Stimulated activated effector memory CD8-positive, alpha-beta T cell treated with anti-CD3 and anti-CD28 coated beads, Interleukin-12 subunit alpha, Interleukin-12 subunit beta, amount 100 ng/mL, for 72 hours (primary cell): ENCODE results near the gene PMS2.
"Not testable (repeated sequence)": the region's sequence is repeated elsewhere in the genome, so short reads cannot be mapped to it uniquely, and the experiment has no call there.

Source experiments
- ATAC-seq: fragments of 150-1000 bp; cut with Tn5 transposase; 2 replicates; pipeline ENCODE4 v1.10.0; 2021
- DNase-seq, 2 donors: peaks; one replicate each; pipeline ENCODE4 v3.0.0; 2021 to 2022; ENCODE audit warnings: low spot score in 2 of 2
- H3K27ac Mint-ChIP-seq: one replicate; pipeline ENCODE4 v1.8.0; 2022; ENCODE audit warnings: mild to moderate bottlenecking, mixed read lengths
- H3K36me3 Mint-ChIP-seq: one replicate; pipeline ENCODE4 v1.8.0; 2022; ENCODE audit warnings: mild to moderate bottlenecking, mixed read lengths
- H3K4me1 Mint-ChIP-seq: one replicate; pipeline ENCODE4 v1.8.0; 2022; ENCODE audit warnings: mixed read lengths
- H3K4me3 Mint-ChIP-seq: one replicate; pipeline ENCODE4 v1.8.0; 2022; ENCODE audit warnings: mild to moderate bottlenecking, mixed read lengths
- H3K9me3 Mint-ChIP-seq: one replicate; pipeline ENCODE4 v1.8.0; 2022; ENCODE audit warnings: mixed read lengths

Gene PMS2

GRCh38 chr7:5987061-5987460, 21.8 kb downstream of the PMS2 start:
- not testable (repeated sequence) for ATAC-seq, H3K4me1 Mint-ChIP-seq, H3K4me3 Mint-ChIP-seq, DNase-seq, H3K9me3 Mint-ChIP-seq
- Mint-ChIP-seq H3K27ac (peak overlapping the region; percentile 37), H3K36me3 (peaks cover 85% of the 10 kb centered on the region)

DNA sequence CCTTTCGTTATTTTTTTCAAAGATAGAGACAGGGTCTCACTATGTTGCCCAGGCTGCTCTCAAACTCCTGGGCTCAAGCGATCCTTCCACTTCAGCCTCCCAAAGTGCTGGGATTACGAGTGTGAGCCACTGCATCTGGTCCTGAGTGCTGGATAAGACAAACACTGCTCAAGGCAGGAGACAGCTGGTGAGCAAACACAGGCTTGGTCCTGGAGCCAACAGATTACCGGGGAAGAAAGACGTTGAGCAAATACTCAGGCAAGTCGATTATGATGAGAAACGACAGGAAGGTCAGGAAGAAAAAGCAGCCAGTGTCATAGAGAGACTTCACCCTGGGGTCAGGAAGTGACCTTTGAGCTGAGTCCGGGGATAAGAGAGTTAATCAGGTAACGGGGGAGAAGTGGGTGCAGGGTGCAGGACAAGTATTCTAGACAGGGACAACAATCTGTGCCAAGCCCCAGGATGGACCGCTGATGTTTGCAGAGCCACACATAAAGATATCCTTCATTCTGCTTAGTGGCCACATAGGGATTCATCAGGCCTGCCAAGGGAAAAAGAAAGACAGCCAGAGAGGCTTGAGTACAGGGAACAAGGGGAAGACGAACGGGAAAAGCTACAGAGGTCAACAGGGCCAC, 29.1 kb downstream of the PMS2 start:
- not testable (repeated sequence) for H3K27ac Mint-ChIP-seq, H3K4me1 Mint-ChIP-seq, ATAC-seq, DNase-seq, H3K4me3 Mint-ChIP-seq, H3K9me3 Mint-ChIP-seq
- H3K36me3 Mint-ChIP-seq, result peaks cover 52% of the 10 kb centered on the region

DNA sequence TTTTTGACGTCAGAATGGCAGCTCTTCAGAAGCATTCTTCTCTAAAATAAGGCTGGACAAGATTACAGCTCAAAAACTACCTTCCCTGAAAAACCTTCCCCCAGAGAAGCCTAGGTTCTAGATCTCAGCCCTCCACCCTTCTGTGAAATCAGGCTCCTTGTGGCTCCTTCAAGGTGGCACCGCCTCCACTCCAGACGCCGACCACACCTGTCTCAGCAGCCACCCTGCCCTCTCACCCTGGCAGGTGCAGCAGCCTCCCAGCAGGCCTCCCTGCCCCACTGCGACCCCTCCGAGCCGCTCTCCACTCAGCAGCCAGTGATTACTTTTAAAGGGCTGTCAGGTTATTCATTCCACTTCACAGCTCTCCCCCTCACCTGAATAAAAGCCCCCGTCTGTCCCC, 35.3 kb downstream of the PMS2 start:
- not testable (repeated sequence) for DNase-seq, H3K27ac Mint-ChIP-seq, H3K4me1 Mint-ChIP-seq, H3K4me3 Mint-ChIP-seq, ATAC-seq, H3K9me3 Mint-ChIP-seq
- H3K36me3 Mint-ChIP-seq, result peaks cover 12% of the 10 kb centered on the region

DNA sequence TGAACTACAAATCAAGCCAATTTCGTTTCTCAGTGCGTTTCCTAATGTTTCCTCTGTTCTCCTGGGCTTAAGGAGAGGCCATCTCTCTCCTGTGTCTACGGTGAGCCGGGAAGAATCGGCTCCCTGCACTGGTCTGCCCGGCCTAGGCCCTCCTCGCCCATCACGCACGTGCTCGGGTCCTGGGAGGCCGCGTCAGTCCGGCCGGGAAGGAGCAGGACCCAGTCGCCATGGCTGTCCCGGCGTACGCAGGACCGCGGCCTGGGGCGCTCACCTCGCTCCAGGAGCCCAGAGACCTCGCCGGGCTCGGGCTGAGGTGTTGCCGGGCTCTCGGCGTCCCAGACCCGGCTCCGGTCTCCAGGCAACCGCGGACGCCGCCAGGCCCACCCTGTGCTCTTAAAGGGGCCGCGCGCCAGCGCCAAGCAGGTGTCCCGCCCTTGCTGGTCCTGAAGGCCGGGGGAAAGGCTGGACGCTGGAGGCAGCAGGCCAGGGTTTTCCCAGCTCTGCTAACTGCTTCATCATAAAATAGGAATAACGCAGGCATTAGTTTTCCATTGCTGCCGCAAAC, 38.4 kb downstream of the PMS2 start, which contains the start of gene RSPH10B:
TSS of gene RSPH10B (minus strand) at position 343 of the 565 bp plus-strand sequence. CDS start 3,573 bp downstream, outside the sequence.
- not testable (repeated sequence) for H3K4me3 Mint-ChIP-seq, H3K36me3 Mint-ChIP-seq, H3K27ac Mint-ChIP-seq, H3K9me3 Mint-ChIP-seq, ATAC-seq, H3K4me1 Mint-ChIP-seq, DNase-seq

GRCh38 chr7:5963810-5964209, 45.0 kb downstream of the PMS2 start:
- not testable (repeated sequence) for H3K9me3 Mint-ChIP-seq, H3K4me3 Mint-ChIP-seq, H3K4me1 Mint-ChIP-seq, H3K27ac Mint-ChIP-seq, ATAC-seq, H3K36me3 Mint-ChIP-seq, DNase-seq

DNA sequence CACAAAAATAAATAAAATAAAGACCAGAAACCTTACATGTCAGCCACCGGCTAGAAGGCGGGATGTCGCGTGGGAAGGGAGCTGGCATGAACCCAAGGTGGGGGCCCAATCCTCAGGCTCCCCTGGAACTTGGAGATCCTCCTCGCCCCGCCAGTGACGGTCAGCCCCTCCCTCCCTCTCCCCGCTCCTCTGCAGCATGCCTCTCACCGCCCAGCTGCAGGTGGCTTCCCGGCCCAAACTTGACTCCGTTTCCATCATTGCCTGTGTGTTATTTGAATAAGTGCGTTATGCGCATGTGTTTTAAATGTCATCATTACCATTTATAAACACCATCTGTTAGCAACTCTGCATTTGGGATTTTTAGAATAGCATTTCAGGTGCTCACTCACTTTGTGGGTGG, 45.6 kb downstream of the PMS2 start:
- not testable (repeated sequence) for ATAC-seq, H3K9me3 Mint-ChIP-seq, H3K36me3 Mint-ChIP-seq, DNase-seq, H3K4me1 Mint-ChIP-seq, H3K27ac Mint-ChIP-seq, H3K4me3 Mint-ChIP-seq

- ATAC-seq, result peak; percentile 57
- not testable (repeated sequence) for H3K36me3 Mint-ChIP-seq, H3K4me3 Mint-ChIP-seq, H3K9me3 Mint-ChIP-seq, DNase-seq, H3K27ac Mint-ChIP-seq, H3K4me1 Mint-ChIP-seq
Measured at GRCh38 chr7:5934945-5935450, 73.9 kb downstream of the PMS2 start.

GRCh38 chr7:5931905-5932644, 76.8 kb downstream of the PMS2 start:
- H3K27ac Mint-ChIP-seq, H3K36me3 Mint-ChIP-seq, H3K4me3 Mint-ChIP-seq, H3K9me3 Mint-ChIP-seq, ATAC-seq, H3K4me1 Mint-ChIP-seq, DNase-seq: not testable (repeated sequence)

DNA sequence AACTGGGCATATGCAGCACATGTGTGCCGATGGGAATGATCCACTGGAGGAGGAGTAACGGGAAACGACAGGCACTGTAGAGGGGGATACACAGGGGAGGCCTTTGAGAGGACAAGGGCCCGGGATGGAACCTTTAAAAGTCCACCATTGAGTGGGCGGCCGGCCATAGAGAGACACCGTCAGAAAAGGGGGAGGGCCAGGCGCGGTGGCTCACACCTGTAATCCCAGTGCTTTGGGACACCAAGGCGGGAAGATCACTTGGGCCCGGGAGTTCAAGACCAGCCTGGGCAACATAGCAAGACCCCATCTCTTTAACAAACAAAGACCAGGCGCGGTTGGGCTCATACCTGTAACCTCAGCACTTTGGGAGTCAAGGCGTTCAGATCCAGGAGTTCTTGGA, 77.6 kb downstream of the PMS2 start:
- H3K27ac Mint-ChIP-seq, DNase-seq: not testable (repeated sequence)

DNA sequence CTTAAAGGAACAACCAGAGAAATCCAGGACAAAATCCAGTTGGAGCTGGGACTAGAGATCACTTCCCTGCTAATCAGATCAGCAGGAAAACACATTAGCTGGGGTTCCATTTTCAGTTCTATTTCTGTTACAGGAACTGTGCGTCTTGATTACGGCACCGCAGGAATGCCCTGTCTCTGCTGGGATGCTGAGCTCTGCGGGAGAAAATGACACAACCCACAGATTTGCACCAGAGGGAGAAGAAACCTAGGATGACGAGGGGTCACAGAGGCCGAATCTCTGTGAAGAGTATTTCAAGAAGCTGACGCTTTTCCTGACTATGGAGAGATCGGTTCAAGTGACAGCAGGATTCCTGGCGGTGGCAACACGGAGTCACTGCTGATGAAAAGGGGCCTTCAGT, 78.6 kb downstream of the PMS2 start:
- DNase-seq, H3K4me3 Mint-ChIP-seq, H3K27ac Mint-ChIP-seq, H3K4me1 Mint-ChIP-seq, H3K9me3 Mint-ChIP-seq, H3K36me3 Mint-ChIP-seq, ATAC-seq: not testable (repeated sequence)

More for the DNA sequence above, 77.6 kb downstream of the PMS2 start:
- not testable (repeated sequence) for H3K9me3 Mint-ChIP-seq, H3K4me1 Mint-ChIP-seq, ATAC-seq, H3K36me3 Mint-ChIP-seq, H3K4me3 Mint-ChIP-seq

- H3K36me3 Mint-ChIP-seq, H3K4me3 Mint-ChIP-seq, ATAC-seq, H3K4me1 Mint-ChIP-seq, DNase-seq, H3K9me3 Mint-ChIP-seq, H3K27ac Mint-ChIP-seq: not testable (repeated sequence)
Measured at GRCh38 chr7:5926263-5926870, 82.5 kb downstream of the PMS2 start.

GRCh38 chr7:5924630-5925029, 84.2 kb downstream of the PMS2 start:
- ATAC-seq, result peak; percentile 90
- not testable (repeated sequence) for H3K36me3 Mint-ChIP-seq, DNase-seq, H3K27ac Mint-ChIP-seq, H3K9me3 Mint-ChIP-seq, H3K4me3 Mint-ChIP-seq, H3K4me1 Mint-ChIP-seq

DNA sequence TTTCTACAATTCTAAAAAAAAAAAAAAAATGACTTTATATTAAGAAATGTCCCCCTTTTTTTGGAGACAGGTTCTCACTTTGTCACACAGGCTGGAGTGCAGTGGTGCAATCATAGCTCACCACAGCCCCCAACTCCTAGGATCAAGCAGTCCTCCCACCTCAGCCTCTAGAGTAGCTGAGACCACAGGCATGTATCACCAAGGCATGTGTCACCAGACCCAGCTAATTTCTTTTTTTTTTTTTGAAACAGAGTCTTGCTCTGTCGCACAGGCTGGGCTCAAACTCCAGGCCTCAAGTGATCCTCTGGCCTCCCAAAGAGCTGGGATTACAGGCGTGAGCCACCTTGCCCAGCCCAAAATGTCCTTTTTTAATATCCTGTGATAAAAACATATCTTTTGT, 84.7 kb downstream of the PMS2 start:
- not testable (repeated sequence) for H3K27ac Mint-ChIP-seq, H3K4me3 Mint-ChIP-seq

More for the DNA sequence above, 84.7 kb downstream of the PMS2 start:
- H3K9me3 Mint-ChIP-seq, H3K36me3 Mint-ChIP-seq, H3K4me1 Mint-ChIP-seq, DNase-seq: not testable (repeated sequence)
- ATAC-seq, result peak; percentile 91
